OCI-LY7 (cell line): Measurements from ENCODE around the gene TLE3.

Experiments
- CTCF ChIP-seq: fragments of 200-600 bp; sonication (generic); conservative IDR thresholded peaks from 2 replicates; pipeline ENCODE4 v1.5.1; 2014; ENCODE audit warnings: mild to moderate bottlenecking, antibody characterized with exemption, low read length, moderate library complexity, mixed read lengths
- EZH2phosphoT487 ChIP-seq: fragments of 200-600 bp; sonication (generic); IDR thresholded peaks from 2 replicates; pipeline ENCODE4 v1.6.1; 2018; ENCODE audit warnings: low read depth, borderline replicate concordance, mild to moderate bottlenecking, mixed run types, antibody characterized with exemption, low read length, moderate library complexity, mixed read lengths

GRCh38 chr15:70102827-70103226 is 5.1 kb upstream of the TLE3 start:
- TF ChIP-seq CTCF (no peak), EZH2phosphoT487 (no peak)
